GM19455 (cell line): ENCODE data around the gene TIMM10.

Experiments used
- ATAC-seq: cut with Tn5 transposase; IDR thresholded peaks from one replicate; pipeline ENCODE4 v1.9.1; 2021; ENCODE audit not compliant: unreplicated experiment

Gene TIMM10, protein sequence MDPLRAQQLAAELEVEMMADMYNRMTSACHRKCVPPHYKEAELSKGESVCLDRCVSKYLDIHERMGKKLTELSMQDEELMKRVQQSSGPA

GRCh38 chr11:57530596-57531507 is at the start of gene TIMM10:
Gene TIMM10, minus strand, starts transcription at chr11:57530754. Its CDS starts 565 bp downstream, at chr11:57530189.
- ATAC-seq, result peak; percentile 97

DNA sequence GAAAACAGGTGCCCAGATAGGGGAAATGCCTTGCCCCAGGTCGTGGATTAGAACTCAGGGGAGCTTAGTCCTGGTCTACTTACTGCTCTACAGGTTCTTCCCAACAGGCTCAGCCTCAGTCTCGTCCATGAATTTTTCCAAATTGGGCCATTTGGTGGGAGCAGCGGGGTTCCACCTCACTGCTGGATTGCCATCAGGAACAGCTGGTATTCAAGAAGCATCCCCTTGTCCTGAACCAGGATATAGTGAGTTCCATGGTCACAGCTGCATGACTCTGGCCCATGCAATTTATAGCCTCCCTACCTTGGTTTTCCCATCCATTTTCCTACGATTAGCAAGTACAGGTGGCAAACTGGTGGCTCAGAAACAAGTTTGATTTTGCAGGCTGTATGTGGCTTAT is 43.5 kb upstream of the TIMM10 start:
- ATAC-seq, result no peak

DNA sequence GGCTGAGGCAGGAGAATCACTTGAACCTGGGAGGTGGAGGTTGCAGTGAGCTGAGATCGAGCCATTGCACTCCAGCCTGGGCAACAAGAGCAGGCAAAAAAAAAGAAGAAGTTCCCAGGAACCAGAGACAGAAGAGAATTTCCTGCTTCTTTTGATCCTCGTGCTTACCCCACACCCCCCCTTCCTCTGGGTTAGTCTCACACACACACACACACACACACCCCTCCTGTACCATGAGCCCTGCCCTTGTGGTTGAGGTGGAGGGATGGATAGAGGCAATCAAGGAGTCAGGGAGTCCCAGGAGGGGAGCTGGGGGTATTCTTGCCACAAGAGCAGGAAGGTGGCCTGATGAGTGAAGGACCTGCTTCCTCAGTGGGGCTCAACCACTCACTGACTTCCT is 41.1 kb upstream of the TIMM10 start:
- no peak for ATAC-seq

- peak; percentile 6 for ATAC-seq
Observed at GRCh38 chr11:57568330-57568766, 37.8 kb upstream of the TIMM10 start.

DNA sequence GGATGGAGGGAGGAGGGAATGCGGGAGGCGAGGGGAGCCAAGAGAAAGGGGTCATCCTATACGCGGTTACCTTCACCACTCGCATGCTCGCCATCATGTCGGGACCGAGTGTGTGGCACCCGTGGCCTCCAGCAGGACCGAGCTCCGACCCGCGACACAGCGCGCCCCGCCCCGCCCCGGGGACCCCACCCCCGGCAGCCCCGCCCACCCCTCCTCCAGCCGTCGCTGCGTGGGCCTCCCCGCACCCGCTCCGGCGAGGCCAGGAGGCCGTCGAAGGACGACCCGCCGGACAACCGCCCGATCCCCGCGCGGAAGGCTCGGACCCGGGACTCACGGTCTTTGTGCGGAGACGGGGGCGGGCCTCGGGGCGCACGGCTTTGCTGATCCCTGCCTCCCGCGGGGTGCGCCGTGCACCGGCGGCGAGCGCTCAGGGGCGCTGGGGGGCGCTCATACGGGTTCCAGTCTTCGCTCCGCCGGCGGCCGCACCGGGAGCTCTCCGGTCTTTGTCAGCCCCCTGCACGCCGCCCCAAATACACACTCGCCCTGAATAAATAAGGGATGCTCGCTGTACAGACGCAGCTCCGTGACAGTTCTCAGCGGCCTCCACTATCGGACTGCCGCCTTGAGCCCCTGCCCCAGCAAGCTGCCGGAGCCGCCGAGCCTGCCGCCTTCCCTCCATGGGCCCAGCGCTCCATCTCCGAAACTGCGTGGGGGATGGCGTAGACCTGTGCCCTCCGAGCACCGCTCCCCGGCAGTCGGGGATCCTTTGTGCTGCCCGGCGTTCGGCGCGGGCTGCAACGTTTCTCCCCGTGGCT is 37.2 kb upstream of the TIMM10 start, which contains the start of gene UBE2L6:
TSS of gene UBE2L6 (minus strand) at position 158 of the 815 bp plus-strand sequence. CDS start at position 97, 61 bp downstream.
- ATAC-seq, result peak; percentile 72

DNA sequence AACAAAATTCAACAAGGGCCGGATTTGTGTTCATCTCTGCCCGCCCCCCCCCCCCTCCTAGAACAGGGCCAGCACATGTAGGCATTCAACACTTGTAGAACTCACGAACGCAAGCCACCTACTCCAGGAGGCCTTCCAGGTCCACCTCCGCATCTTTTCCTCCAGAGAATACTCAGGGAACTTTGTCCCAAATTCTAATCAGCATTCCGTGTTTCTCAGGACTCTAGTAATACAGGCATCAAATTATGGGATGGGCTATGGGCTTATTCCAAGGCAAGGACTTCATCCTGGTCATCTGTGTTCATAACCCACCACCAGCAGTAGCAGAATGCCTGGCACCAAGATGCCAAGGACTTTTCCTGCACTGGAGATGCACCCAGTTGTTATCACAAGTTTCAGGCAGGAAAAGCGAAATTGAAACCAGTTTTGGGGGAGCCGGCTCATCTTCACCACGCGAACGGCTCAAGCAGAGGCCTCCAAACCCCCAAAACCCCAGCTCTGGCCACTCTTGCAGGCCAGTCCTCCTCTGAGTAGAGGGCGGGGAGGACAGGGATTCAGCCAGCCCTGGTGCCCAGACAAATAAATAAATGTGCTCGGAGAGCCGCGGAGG is 36.5 kb upstream of the TIMM10 start:
- peak; percentile 3 for ATAC-seq

DNA sequence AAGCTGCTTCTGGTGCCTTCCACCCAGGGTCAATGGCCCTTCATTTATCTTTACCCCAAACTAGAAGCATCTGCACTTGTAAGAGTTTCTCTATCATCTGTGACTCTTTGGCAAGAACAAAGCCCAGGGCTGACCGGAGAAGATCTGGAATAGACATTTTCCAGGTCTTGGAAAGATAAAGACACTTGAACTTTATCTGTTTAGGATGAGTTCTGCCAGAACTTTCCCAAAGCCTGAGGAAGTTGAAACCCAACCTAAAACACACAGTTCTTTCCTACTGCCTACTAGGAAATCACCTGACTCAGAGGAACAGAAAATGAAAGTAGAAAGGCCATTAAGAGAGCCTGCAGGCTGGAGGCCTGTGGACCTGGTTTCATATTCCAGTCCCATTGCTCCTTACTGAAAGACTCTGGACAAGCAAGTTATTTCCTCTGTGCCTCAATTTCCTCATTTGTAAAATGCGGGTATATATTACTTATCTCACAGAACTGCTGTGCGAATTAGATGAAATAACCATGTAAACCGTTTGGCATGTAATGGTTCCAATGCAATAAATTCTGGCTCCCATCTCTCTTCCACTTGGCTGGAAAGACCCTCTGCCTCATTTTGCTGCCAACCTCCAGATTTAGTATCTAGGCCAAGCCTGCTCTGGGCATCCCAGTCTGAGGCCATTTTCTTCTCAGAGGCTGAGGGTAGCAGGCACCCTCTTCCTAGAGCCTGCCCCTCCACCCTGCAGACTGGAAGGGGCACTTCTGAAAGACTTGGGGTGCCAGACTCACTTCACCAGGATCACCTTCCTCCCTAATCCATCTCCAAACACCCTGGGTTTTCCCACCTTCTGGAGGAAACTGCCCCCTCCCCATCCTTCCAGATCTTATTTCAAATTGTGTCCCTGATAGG is 35.7 kb upstream of the TIMM10 start:
- ATAC-seq, result peak; percentile 67

- ATAC-seq, result no peak
Observed at GRCh38 chr11:57562596-57562995, 32.0 kb upstream of the TIMM10 start.

DNA sequence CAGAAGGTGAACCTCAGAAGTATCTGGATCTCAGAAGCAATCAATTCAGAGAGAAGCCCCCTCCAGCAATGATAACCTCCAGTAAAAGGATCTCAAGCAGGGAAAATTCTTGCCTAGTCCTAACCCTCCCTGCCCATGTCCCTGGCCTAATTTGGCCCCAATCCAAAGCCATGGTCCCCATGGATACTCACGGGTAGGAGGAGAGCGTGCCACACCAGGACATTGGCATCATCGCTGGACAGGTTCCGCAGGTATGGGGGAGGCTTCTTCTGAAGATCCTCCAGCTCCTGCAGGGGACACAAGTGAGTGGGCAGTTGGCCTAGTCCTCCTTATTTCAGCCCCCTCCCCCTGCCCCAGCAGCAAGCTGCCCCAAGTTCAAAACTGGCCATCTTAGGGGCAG is 29.6 kb upstream of the TIMM10 start:
- no peak for ATAC-seq

GRCh38 chr11:57556041-57556440 is 25.5 kb upstream of the TIMM10 start:
- ATAC-seq, result no peak

- ATAC-seq, result no peak
Observed at GRCh38 chr11:57555393-57555792, 24.8 kb upstream of the TIMM10 start.

- ATAC-seq, result no peak
Observed at GRCh38 chr11:57552479-57552878, 21.9 kb upstream of the TIMM10 start.

DNA sequence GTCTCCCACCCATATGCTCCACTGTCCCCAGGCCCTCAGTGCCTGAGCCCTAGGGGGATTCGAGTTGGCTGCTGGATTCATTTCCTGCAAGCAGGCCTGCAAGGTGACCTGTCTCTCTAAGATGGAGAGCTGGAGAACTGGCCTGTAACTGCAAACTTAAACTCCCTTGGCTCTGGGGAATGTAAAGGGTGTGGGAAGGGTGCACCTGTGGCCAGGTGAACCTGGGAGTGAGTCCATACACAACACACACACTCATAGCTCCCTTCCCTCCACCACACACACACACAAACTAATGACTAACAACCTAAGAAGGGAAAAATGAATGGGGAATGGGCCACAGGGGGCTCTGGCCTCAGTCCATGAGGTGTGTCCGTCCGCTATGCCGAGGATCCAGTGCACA is 21.4 kb upstream of the TIMM10 start:
- ATAC-seq, result no peak

GRCh38 chr11:57549983-57550382 is 19.4 kb upstream of the TIMM10 start:
- ATAC-seq, result no peak

GRCh38 chr11:57547854-57548377 is 17.4 kb upstream of the TIMM10 start:
- peak; percentile 73 for ATAC-seq

DNA sequence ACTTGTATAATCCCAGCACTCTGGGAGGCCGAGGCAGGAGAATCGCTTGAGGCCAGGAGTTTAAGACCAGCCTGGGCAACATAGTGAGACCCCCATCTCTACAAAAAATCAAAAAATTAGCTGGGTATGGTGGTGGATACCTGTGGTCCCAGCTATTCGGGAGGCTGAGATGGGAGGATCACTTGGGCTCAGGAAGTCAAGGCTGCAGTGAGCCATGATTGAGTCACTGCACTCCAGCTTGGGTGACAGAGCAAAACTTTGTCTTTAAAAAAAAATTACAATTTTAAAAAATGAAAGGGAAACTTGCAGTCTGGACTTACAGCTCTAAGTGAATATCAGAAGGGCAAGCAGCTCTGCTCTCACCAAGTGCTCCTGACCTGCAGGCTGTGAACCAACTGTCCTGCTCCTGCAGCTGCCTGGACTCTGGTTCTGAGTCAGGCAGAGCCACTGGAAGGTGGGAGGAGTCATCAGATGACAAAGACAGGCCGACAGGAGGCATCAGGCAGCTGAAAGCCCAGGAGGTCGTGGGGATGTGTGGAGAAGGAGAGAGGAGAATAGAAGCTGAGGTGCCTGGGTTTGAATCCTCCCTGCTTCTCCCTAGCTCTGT is 16.4 kb upstream of the TIMM10 start:
- peak; percentile 61 for ATAC-seq

GRCh38 chr11:57546451-57546850 is 15.9 kb upstream of the TIMM10 start:
- no peak for ATAC-seq

- ATAC-seq, result no peak
Observed at GRCh38 chr11:57545883-57546282, 15.3 kb upstream of the TIMM10 start.

GRCh38 chr11:57544566-57544965 is 14.0 kb upstream of the TIMM10 start:
- ATAC-seq, result no peak
